ENCODE results near the gene SRGAP1.

The SRGAP1 gene

GRCh38 chr12:63944586-63945228 lies 100.2 kb downstream of the SRGAP1 start:
- in situ Hi-C loops (cut with MboI; ENCODE audit: low pct_unique_long_range_greater_than_20kb, low sequenced_read_pairs) = no loop called here
- DNase-seq = peak; percentile 78

GRCh38 chr12:63945777-63946176 lies 101.3 kb downstream of the SRGAP1 start:
- in situ Hi-C loops (cut with MboI; ENCODE audit: low pct_unique_long_range_greater_than_20kb, low sequenced_read_pairs) = no loop called here
- no peak for DNase-seq

GRCh38 chr12:63948211-63948610 lies 103.7 kb downstream of the SRGAP1 start:
- in situ Hi-C loops (cut with MboI; ENCODE audit: low pct_unique_long_range_greater_than_20kb, low sequenced_read_pairs) = no loop called here
- DNase-seq = no peak

- DNase-seq = no peak
Measured at GRCh38 chr12:63949902-63950301, 105.4 kb downstream of the SRGAP1 start.

GRCh38 chr12:63952995-63953394 lies 108.5 kb downstream of the SRGAP1 start:
- in situ Hi-C loops (cut with MboI; ENCODE audit: low pct_unique_long_range_greater_than_20kb, low sequenced_read_pairs) = no loop called here
- no peak for DNase-seq

More at GRCh38 chr12:63949902-63950301, 105.4 kb downstream of the SRGAP1 start:
- in situ Hi-C loops (cut with MboI; ENCODE audit: low pct_unique_long_range_greater_than_20kb, low sequenced_read_pairs) = no loop called here

GRCh38 chr12:63955831-63956666 lies 111.5 kb downstream of the SRGAP1 start:
- in situ Hi-C loops (cut with MboI; ENCODE audit: low pct_unique_long_range_greater_than_20kb, low sequenced_read_pairs) = no loop called here
- peak; percentile 57 for DNase-seq

- in situ Hi-C loops (cut with MboI; ENCODE audit: low pct_unique_long_range_greater_than_20kb, low sequenced_read_pairs) = no loop called here
- DNase-seq = no peak
Measured at GRCh38 chr12:63957496-63957895, 113.0 kb downstream of the SRGAP1 start.

- DNase-seq = no peak
- in situ Hi-C loops (cut with MboI; ENCODE audit: low pct_unique_long_range_greater_than_20kb, low sequenced_read_pairs) = no loop called here
Measured at GRCh38 chr12:63958876-63959580, 114.5 kb downstream of the SRGAP1 start.

- in situ Hi-C loops (cut with MboI; ENCODE audit: low pct_unique_long_range_greater_than_20kb, low sequenced_read_pairs) = no loop called here
- no peak for DNase-seq
Measured at GRCh38 chr12:63961048-63961447, 116.5 kb downstream of the SRGAP1 start.

- in situ Hi-C loops (cut with MboI; ENCODE audit: low pct_unique_long_range_greater_than_20kb, low sequenced_read_pairs) = no loop called here
- no peak for DNase-seq
Measured at GRCh38 chr12:63961543-63961942, 117.0 kb downstream of the SRGAP1 start.

GRCh38 chr12:63963868-63964267 lies 119.4 kb downstream of the SRGAP1 start:
- in situ Hi-C loops (cut with MboI; ENCODE audit: low pct_unique_long_range_greater_than_20kb, low sequenced_read_pairs) = no loop called here

GRCh38 chr12:63964301-63964700 lies 119.8 kb downstream of the SRGAP1 start:
- DNase-seq = no peak
- in situ Hi-C loops (cut with MboI; ENCODE audit: low pct_unique_long_range_greater_than_20kb, low sequenced_read_pairs) = no loop called here

More at GRCh38 chr12:63963868-63964267, 119.4 kb downstream of the SRGAP1 start:
- DNase-seq = no peak

- in situ Hi-C loops (cut with MboI; ENCODE audit: low pct_unique_long_range_greater_than_20kb, low sequenced_read_pairs) = no loop called here
Measured at GRCh38 chr12:63965936-63966605, 121.6 kb downstream of the SRGAP1 start.

GRCh38 chr12:63966606-63966975 lies 122.1 kb downstream of the SRGAP1 start:
- in situ Hi-C loops (cut with MboI; ENCODE audit: low pct_unique_long_range_greater_than_20kb, low sequenced_read_pairs) = no loop called here
- DNase-seq = no peak

More at GRCh38 chr12:63965936-63966605, 121.6 kb downstream of the SRGAP1 start:
- no peak for DNase-seq

GRCh38 chr12:63967358-63968145 lies 123.1 kb downstream of the SRGAP1 start:
- in situ Hi-C loops (cut with MboI; ENCODE audit: low pct_unique_long_range_greater_than_20kb, low sequenced_read_pairs) = no loop called here
- DNase-seq = no peak

GRCh38 chr12:63968673-63969072 lies 124.2 kb downstream of the SRGAP1 start:
- in situ Hi-C loops (cut with MboI; ENCODE audit: low pct_unique_long_range_greater_than_20kb, low sequenced_read_pairs) = no loop called here

GRCh38 chr12:63976902-63977395 lies 132.4 kb downstream of the SRGAP1 start:
- no peak for DNase-seq
- in situ Hi-C loops (cut with MboI; ENCODE audit: low pct_unique_long_range_greater_than_20kb, low sequenced_read_pairs) = no loop called here

More at GRCh38 chr12:63968673-63969072, 124.2 kb downstream of the SRGAP1 start:
- DNase-seq = no peak

- in situ Hi-C loops (cut with MboI; ENCODE audit: low pct_unique_long_range_greater_than_20kb, low sequenced_read_pairs) = no loop called here
- no peak for DNase-seq
Measured at GRCh38 chr12:63977441-63977840, 132.9 kb downstream of the SRGAP1 start.
